SH-SY5Y (cell line): ENCODE data around the gene HAAO.

Source experiments
- GATA2 ChIP-seq: IDR thresholded peaks from 2 replicates; pipeline ENCODE4 v1.6.1; 2011; ENCODE audit warnings: mild to moderate bottlenecking, low read depth, low read length
- GATA3 ChIP-seq: IDR thresholded peaks from 2 replicates; pipeline ENCODE4 v1.6.1; 2011; ENCODE audit warnings: low read depth, mild to moderate bottlenecking, low read length, moderate library complexity

GRCh38 chr2:42828487-42829425 lies 36.4 kb upstream of the HAAO start:
- TF ChIP-seq GATA2 (no peak), GATA3 (no peak)
